AG04450 (cell line): ENCODE results near the gene KRT3. TPM values are rescaled to one million over a fixed set of nuclear protein-coding genes. Genes with fewer than 3 reads are reported as not detected.

Experiments
- CTCF ChIA-PET: fragments of 300-600, 350-600 bp; formaldehyde crosslinking; extraction: SDS; loops from one replicate; lab custom pipeline; 2022; ENCODE audit warnings: antibody characterized with exemption, inconsistent platforms; lab: Charles Lee
- POLR2A ChIA-PET: fragments of 350-600 bp; formaldehyde crosslinking; extraction: SDS; loops from one replicate; lab custom pipeline; 2021; ENCODE audit warnings: antibody characterized with exemption, inconsistent platforms; lab: Yijun Ruan, JAX
- DNase-seq: peaks from one replicate; pipeline ENCODE4 v3.0.0-alpha.2; 2011; ENCODE audit warnings: low read depth, low spot score
- H3K27ac ChIP-seq: one replicate; pipeline ENCODE4 v1.5.1; 2012; ENCODE audit warnings: low read depth, low read length, control low read depth
- H3K27me3 ChIP-seq: one replicate; pipeline ENCODE4 v1.6.0; 2012; ENCODE audit warnings: low read length; ENCODE audit not compliant: control insufficient read depth, insufficient read depth
- H3K4me3 ChIP-seq: 2 replicates; pipeline ENCODE4 v1.5.1; 2011; ENCODE audit warnings: mild to moderate bottlenecking, low read depth, low read length, control low read depth
- H3K9me3 ChIP-seq: 2 replicates; pipeline ENCODE4 v1.5.1; 2012; ENCODE audit warnings: low read length; ENCODE audit not compliant: control insufficient read depth, insufficient read depth
- polyA plus RNA-seq: library from polyadenylated mRNA; depleted of rRNA; stranded (reverse); fragments of >200 nt; gene quantifications from 2 replicates; pipeline ENCODE4 v1.2.3, GENCODE V29; 2011
- TF ChIP-seq, protein P1 (sequence below): IDR thresholded peaks from 2 replicates; pipeline ENCODE4 v1.5.1; 2011; ENCODE audit warnings: low read depth, low read length, control low read depth, inconsistent platforms

Gene KRT3
- polyA plus RNA-seq, 1 experiment = not detected

GRCh38 chr12:52817699-52818238 is 21.9 kb upstream of the KRT3 start:
- no peaks in the 10 kb centered on the region for H3K9me3 ChIP-seq
- POLR2A ChIA-PET = no interaction called here
- H3K27ac ChIP-seq = no peak overlapping the region
- CTCF ChIA-PET = interaction anchor here (1.4 kb wide), 1 partner anchor 67 kb away, joined by 3 read pairs; no protein-coding TSS in a partner anchor
- no peak overlapping the region for H3K4me3 ChIP-seq
- peaks cover 25% of the 10 kb centered on the region for H3K27me3 ChIP-seq
- DNase-seq = no peak
- TF ChIP-seq, protein P1, sequence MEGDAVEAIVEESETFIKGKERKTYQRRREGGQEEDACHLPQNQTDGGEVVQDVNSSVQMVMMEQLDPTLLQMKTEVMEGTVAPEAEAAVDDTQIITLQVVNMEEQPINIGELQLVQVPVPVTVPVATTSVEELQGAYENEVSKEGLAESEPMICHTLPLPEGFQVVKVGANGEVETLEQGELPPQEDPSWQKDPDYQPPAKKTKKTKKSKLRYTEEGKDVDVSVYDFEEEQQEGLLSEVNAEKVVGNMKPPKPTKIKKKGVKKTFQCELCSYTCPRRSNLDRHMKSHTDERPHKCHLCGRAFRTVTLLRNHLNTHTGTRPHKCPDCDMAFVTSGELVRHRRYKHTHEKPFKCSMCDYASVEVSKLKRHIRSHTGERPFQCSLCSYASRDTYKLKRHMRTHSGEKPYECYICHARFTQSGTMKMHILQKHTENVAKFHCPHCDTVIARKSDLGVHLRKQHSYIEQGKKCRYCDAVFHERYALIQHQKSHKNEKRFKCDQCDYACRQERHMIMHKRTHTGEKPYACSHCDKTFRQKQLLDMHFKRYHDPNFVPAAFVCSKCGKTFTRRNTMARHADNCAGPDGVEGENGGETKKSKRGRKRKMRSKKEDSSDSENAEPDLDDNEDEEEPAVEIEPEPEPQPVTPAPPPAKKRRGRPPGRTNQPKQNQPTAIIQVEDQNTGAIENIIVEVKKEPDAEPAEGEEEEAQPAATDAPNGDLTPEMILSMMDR = no peak

DNA sequence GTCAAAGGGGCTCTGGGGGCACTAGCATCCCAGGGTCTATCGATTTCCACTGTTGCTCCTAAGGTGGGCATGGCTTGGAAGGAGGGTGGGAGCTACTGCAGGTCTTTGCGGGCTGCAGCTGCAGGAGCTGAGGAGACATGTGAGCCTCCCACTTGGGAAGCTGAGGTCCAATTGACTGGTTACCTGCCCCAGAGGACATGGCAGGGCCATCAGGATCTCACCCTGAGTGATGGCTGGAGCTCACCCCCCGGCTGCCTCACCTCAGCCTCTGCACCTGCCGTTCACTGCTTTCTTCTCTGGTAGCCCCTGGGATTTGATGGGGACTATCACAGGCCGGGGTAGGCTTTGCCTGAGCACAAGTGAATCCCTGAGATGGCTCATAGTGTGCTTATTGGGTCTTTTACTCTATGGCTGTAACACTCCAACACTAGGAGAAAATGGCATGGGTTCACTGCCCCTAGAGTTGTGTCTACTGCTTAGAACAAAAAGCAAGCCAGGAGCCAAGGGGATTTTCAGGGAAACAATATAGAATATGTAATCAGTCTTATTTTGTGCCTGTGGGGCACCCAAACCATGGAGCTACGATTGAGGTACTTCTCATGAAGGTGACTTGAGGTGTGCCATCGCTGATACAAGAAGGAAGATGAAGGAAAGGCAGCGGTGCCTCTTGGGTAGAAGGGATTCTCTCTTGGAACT is 21.2 kb upstream of the KRT3 start:
- no peak for DNase-seq
- H3K9me3 ChIP-seq = no peaks in the 10 kb centered on the region
- H3K4me3 ChIP-seq = no peak overlapping the region
- ChIA-PET POLR2A (no interaction called here), CTCF (interaction anchor here (1.4 kb wide), 1 partner anchor 68 kb away, joined by 3 read pairs; no protein-coding TSS in a partner anchor)
- peaks cover 25% of the 10 kb centered on the region for H3K27me3 ChIP-seq
- no peak overlapping the region for H3K27ac ChIP-seq
- TF ChIP-seq, protein P1 = no peak

DNA sequence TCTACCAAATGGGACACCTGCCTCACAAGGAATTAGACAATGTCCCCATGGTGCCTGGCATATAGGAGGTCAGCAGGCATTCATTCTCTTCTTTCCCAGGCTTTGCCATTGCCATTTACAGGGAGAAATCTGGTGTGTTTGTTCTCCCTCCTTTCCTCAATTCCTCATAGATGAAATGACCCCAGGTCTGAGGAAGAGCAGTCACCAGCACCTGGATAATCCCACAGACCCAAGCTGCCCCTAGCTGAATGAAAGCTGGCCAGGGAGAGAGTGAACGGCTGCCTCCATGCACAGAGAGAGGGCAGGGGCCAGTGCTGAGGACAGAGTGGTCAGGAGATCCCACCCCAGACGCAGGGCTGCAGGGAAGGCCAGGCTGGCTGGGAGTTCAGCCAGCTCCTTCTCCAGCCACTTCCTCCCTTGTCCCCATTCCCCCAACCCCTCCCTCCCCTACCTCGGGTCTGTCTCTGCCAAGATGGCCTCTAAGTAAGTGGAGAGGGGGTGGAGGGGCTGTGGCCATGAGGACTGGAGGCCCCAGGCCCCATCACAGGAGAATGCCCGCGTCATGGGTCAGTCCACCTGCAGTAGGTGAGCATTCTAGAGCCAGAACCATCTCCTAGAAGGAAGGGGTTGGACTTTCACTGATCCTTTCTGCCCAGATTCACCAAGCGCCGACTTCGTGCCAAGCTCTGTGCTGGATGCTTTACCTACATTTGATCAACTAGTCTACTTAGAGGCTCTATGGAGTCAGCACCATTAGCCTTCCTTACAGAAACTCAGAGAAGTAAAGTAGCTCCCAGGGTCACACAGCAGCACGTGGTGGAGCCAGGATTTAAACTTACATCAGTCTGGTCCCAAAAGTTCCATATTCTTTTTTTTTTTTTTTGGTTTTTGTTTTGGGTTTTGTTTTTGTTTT is 20.0 kb upstream of the KRT3 start:
- Histone ChIP-seq H3K9me3 (no peaks in the 10 kb centered on the region), H3K4me3 (no peak overlapping the region), H3K27ac (no peak overlapping the region), H3K27me3 (peaks cover 25% of the 10 kb centered on the region)
- ChIA-PET POLR2A (no interaction called here), CTCF (no interaction called here)
- TF ChIP-seq, protein P1 = no peak
- DNase-seq = no peak

GRCh38 chr12:52815161-52815560 is 19.2 kb upstream of the KRT3 start:
- Histone ChIP-seq H3K9me3 (no peaks in the 10 kb centered on the region), H3K27ac (no peak overlapping the region), H3K4me3 (no peak overlapping the region), H3K27me3 (peaks cover 19% of the 10 kb centered on the region)
- TF ChIP-seq, protein P1 = no peak
- ChIA-PET CTCF (no interaction called here), POLR2A (no interaction called here)
- DNase-seq = no peak
